HG03045 (cell line): ENCODE measurements around the gene CDRT15.
"Not testable (repeated sequence)": the region's sequence is repeated elsewhere in the genome, so short reads cannot be mapped to it uniquely, and the experiment has no call there.

Source experiments
- ATAC-seq: cut with Tn5 transposase; IDR thresholded peaks from one replicate; pipeline ENCODE4 v1.9.1; 2021; ENCODE audit warnings: mild to moderate bottlenecking, moderate library complexity; ENCODE audit not compliant: unreplicated experiment

The CDRT15 gene

DNA sequence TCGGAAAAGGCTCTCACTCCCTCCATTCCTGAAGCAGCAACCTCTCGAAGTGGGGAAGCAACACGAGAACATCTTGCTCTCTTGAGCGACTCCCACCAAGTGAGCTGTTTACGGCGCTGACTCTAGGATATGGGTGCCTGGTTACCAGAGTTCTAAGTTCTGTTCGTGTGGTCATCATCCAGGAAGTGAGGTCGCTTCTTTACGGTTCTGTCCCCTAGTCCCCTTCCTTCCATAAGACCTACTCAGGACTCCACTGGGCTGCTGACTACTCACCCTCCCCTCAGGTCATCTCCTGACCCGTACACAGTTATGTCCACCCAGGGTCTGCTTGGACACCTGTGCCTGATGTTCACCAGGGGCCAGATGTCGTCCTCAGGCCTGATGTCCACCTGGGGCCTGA, at the start of gene CDRT15:
CDRT15 (minus strand) TSS at position 101 of the 400 bp plus-strand sequence; CDS start at position 72, 29 bp downstream.
- ATAC-seq: not testable (repeated sequence)

GRCh38 chr17:14282726-14283125, 46.1 kb upstream of the CDRT15 start:
- no peak for ATAC-seq

- no peak for ATAC-seq
These were observed 44.9 kb upstream of the CDRT15 start for GRCh38 chr17:14281530-14281929.

DNA sequence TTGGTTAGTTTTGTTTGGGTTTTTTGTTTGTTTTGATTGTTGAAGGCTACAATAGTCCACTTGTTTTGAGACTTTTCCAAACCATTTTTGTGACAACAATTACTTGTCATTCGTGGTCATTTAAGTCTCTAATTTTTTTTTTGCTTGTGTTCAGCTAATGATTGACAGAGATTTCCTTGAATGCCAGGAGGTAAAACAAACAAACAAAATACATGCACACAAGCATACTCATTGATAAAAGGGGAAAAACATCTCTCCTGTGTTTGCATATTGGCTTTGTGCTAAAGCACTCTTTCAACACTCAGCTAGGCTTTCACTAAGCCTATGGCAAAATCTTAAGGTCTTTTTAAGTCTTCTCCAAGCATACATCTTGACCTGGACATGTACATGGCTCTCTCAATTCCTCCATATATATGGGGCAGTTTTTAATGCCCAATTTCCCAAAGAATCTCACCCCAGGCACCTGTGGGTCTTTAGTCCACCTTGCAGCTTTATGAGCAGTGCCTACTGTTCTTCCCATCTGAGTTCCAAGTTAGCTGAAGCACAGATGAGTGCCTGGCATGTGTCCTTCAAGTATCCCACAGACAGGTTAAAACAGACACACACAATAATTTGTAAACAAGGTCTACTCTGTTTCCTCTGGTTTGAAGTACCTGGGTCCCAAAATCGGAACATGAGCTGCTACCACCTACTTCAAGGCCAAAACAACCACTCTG, 40.0 kb upstream of the CDRT15 start:
- ATAC-seq: no peak

GRCh38 chr17:14270508-14270907, 33.8 kb upstream of the CDRT15 start:
- ATAC-seq: no peak

GRCh38 chr17:14269473-14269872, 32.8 kb upstream of the CDRT15 start:
- ATAC-seq: no peak

- ATAC-seq: no peak
These were observed 31.6 kb upstream of the CDRT15 start for GRCh38 chr17:14268264-14268663.

DNA sequence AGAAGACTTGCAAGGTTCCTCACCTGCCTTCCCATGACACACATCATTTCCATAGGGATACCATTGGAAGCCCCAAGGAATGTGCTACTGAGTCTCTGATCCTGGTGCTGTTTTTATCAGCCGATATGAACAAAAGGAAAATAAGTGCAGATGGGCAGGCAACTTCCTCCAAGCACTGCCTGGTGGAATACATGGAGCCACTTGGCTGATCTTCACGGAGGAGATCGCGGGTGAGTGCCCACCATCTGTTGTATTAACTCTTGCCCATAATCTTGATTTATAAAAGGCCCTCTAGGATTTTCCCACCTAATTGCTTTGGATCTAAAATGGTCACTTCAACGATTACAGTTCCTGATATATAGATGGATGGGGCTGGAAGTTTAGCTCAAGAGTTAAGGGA, 24.7 kb upstream of the CDRT15 start:
- ATAC-seq: no peak

- ATAC-seq: no peak
These were observed 9.0 kb upstream of the CDRT15 start for GRCh38 chr17:14245629-14246028.

DNA sequence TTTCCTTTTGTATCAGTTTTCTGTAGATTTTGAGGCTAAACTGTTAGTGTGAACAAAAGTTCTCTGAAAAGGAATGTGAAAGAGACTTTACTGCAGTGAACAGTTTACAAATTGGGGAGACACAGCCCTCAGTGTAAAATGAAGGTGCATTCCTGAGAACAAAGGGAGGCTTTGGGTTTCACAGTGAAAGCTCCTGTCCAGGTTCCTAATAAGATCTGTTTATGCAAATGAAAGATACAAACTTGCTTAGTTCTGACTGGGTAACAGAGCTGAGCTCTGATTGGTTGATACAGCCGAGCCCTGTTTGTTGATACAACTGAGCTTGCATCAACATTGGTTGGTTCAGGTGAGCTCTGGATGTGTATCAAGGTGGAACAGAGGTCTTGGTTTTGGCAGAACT, 8.3 kb upstream of the CDRT15 start:
- no peak for ATAC-seq

- not testable (repeated sequence) for ATAC-seq
These were observed 2.6 kb upstream of the CDRT15 start for GRCh38 chr17:14239271-14239670.

GRCh38 chr17:14236032-14236431, 630 bp downstream of the CDRT15 start:
- ATAC-seq: not testable (repeated sequence)

- not testable (repeated sequence) for ATAC-seq
These were observed 1.6 kb downstream of the CDRT15 start for GRCh38 chr17:14235047-14235446.

DNA sequence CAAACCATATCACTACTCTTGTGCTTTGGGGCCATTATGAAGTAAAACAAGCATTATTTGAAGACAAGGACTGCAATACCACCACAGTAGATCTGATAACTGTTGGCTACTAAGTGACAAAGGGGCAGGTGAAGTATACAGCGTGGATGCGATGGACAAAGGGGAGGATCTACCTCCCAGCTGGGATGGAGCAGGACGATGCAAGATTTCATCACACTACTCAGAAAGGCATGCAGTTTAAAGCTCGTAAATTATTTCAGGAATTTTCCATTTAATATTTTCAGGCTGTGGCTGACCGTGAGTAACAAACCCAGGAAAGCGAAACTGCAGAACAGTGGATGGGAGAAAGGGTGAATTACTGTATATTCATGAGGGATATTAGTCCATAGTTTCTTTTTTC, 5.5 kb downstream of the CDRT15 start:
- not testable (repeated sequence) for ATAC-seq

- no peak for ATAC-seq
These were observed 7.8 kb downstream of the CDRT15 start for GRCh38 chr17:14228903-14229302.

DNA sequence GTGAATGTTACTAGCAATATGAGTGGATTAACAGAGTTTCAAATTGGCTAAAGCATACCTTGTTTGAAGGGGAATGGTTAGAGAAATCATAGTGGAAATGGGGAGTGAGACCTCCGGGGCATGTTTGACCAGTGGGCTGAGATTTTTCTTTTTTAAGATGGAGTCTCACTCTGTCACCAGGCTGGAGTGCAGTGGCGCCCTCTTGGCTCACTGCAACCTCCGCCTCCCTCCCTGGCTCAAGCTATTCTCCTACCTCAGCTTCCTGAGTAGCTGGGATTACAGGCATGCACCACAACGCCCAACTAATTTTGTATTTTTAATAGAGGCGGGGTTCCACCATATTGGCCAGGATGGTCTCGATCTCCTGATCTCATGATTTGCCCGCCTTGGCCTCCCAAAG, 9.6 kb downstream of the CDRT15 start:
- ATAC-seq: no peak

- no peak for ATAC-seq
These were observed 11.2 kb downstream of the CDRT15 start for GRCh38 chr17:14225254-14225980.

DNA sequence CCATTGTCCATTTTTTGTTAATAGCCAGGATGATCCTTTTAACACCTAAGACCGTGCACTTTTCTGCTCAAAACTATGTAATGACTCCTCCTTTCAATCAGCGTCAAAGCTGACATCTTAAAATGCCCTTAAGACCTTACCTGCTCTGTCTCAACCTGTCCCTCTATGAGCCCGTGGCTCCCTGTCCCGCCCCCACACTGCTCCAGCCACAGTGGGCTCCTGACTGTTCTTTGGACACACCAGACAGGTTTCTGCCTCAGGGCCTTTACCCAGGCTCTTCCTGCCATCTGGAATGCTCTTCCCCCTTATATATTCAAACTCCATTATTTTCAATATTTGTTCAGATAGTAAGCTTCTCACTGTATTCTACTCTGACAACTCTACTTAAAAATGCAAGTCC, 14.1 kb downstream of the CDRT15 start:
- no peak for ATAC-seq

GRCh38 chr17:14214271-14214670, 22.4 kb downstream of the CDRT15 start:
- ATAC-seq: no peak

DNA sequence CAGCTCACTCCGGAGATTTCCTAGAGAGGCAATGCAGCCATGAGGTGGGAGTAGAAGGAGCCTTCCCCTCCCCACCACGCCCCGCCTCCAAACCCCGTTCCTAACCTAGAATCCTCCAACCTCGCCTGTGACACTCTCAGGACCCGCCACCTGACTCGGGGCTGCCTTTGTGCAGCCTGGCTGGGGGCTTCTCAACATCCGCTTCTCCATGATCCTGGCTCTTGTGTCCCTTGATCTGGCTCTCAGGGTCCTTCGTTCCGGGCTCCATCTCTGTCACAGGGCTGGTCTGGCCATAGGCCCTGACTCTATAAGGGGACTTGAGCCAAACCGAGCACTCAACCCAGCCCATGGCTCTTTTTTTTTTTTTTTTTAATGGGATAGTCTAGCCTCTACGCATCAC, 24.3 kb downstream of the CDRT15 start:
- ATAC-seq: no peak

DNA sequence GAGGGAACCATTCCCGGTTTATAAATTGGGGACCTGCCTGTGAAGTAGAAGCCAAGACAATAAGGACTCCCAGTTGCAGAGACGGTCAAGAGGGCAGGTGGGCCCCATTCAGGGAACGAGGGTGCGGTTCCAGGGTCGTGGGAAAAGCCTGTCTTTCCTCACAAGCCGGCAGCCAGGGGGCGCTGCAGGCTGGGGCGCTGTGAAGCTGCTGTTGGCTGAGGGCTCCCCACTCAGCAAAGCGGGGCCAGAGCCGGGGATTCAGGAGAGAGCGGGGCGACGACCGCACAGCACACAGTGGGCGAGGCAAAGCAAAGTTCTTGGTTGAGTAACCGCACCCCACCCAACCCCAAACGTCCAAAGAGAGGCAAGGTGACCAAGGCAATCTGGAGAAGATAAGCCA, 24.9 kb downstream of the CDRT15 start:
- no peak for ATAC-seq

DNA sequence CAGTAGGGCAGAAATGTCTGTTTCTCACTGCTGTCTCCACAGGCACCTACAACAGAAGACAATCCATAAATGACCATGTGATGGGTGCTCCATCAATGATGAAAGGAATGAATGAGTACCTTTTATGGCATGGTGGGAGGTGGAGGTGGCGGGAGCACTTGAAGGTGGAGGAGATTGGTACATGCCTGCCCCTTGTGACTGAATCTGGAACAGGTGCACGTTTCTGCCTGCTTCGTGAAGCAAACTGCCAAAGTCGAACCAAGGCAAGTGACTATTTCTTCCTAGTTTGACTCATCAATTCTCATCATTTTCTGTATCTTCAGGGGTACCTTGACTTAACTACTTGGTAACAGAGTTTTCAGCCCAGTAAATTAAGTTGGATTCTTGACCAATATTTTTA, 25.4 kb downstream of the CDRT15 start:
- ATAC-seq: no peak
